B cell (primary cell): Measurements from ENCODE around the gene DCPS.

Experiments used
- CTCF ChIP-seq: fragments of 200-600 bp; IDR thresholded peaks from one replicate; pipeline ENCODE4 v1.8.0; 2022; ENCODE audit warnings: antibody characterized with exemption, mild to moderate bottlenecking
- EZH2 ChIP-seq: IDR thresholded peaks from 2 replicates; pipeline ENCODE4 v1.6.1; 2012; ENCODE audit warnings: borderline replicate concordance, low read depth, mild to moderate bottlenecking, moderate library complexity, low read length; ENCODE audit not compliant: insufficient read depth, poor library complexity, severe bottlenecking

DNA sequence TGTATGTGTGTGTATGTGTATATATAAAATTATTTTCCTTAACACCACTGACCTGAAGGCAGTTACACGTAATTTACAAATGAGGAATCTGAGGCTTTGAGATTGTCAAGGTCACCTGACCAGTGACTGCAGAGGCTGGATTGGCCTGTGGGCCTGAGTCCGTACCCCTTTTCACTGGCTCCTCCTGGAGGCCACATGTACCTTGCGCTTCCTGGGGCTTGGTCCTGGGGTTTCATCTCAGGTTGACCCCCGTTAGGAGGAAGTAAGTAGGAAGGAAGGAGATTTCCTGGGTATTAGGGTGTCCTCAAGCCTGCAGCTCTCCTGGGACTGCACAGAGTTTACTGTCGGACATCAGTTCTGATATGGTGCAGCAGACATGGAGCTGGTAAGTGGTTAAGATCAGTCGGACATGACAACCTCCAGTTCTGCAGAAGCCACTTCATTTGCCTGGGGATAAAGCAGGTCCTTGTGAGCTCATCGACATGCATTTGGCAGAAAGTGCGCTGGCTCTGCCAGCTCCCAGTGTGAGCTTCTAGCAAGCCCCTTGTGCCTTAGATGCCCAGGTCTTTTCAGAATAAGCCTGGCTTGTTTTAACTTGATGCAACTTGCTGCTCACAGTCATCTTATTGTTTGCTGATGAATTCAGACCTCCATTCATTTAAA is 88.2 kb downstream of the DCPS start:
- TF ChIP-seq CTCF (no peak), EZH2 (no peak)
